Muscle layer of colon (tissue), 2 donors: Measurements from ENCODE around the gene FAM162A.
A peak's percentile ranks its signal among the peaks of the same experiment; 100 is the strongest.

Experiments
- H3K27ac ChIP-seq: one replicate; pipeline ENCODE4 v1.7.0; 2013; ENCODE audit warnings: low read depth, mild to moderate bottlenecking, low read length, moderate library complexity
- H3K27me3 ChIP-seq, 2 donors: one replicate each; pipeline ENCODE4 v1.7.0; 2013; ENCODE audit warnings: low read length in 2 of 2, mild to moderate bottlenecking in 2 of 2; ENCODE audit not compliant: insufficient read depth in 2 of 2, control insufficient read depth in 1 of 2
- H3K36me3 ChIP-seq: one replicate; pipeline ENCODE4 v1.7.0; 2013; ENCODE audit warnings: mild to moderate bottlenecking, low read length; ENCODE audit not compliant: insufficient read depth
- H3K4me1 ChIP-seq: one replicate; pipeline ENCODE4 v1.7.0; 2013; ENCODE audit warnings: mild to moderate bottlenecking, low read length; ENCODE audit not compliant: insufficient read depth
- H3K4me3 ChIP-seq, 2 donors: one replicate each; pipeline ENCODE4 v1.7.0; 2013; ENCODE audit warnings: low read length in 2 of 2, low read depth in 1 of 2, mild to moderate bottlenecking in 1 of 2, moderate library complexity in 1 of 2
- H3K9ac ChIP-seq: one replicate; pipeline ENCODE4 v1.7.0; 2013; ENCODE audit warnings: low read length
- H3K9me3 ChIP-seq: one replicate; pipeline ENCODE4 v1.7.0; 2013; ENCODE audit warnings: mild to moderate bottlenecking, low read length
- donor health status: abdominal sarcoma.
- donor health status: Adenocarcinoma of cecum.

Gene FAM162A

GRCh38 chr3:122383771-122384697, at the start of gene FAM162A:
Gene FAM162A (plus strand): TSS chr3:122384182. CDS start chr3:122384266, 84 bp downstream.
- Histone ChIP-seq H3K4me3 (peak within 1 kb of the TSS; percentile 57 to 83), H3K27me3 (no peaks in the 10 kb centered on the region), H3K4me1 (peaks cover 18% of the 10 kb centered on the region)

GRCh38 chr3:122342803-122343202, 41.2 kb upstream of the FAM162A start:
- Histone ChIP-seq H3K27ac (no peak overlapping the region), H3K9ac (no peak overlapping the region), H3K4me3 (no peak overlapping the region), H3K9me3 (no peaks in the 10 kb centered on the region), H3K4me1 (no peaks in the 10 kb centered on the region), H3K36me3 (no peaks in the 10 kb centered on the region), H3K27me3 (no peaks in the 10 kb centered on the region)

More at GRCh38 chr3:122383771-122384697, at the start of gene FAM162A:
- Histone ChIP-seq H3K36me3 (peaks cover 19% of the 10 kb centered on the region), H3K9me3 (no peaks in the 10 kb centered on the region), H3K27ac (peak within 1 kb of the TSS; percentile 98), H3K9ac (peak within 1 kb of the TSS; percentile 79)

GRCh38 chr3:122343654-122344053, 40.3 kb upstream of the FAM162A start:
- no peaks in the 10 kb centered on the region for H3K36me3 ChIP-seq
- H3K9me3 ChIP-seq, result no peaks in the 10 kb centered on the region
- no peaks in the 10 kb centered on the region for H3K27me3 ChIP-seq
- no peak overlapping the region for H3K4me3 ChIP-seq
- H3K27ac ChIP-seq, result no peak overlapping the region
- H3K9ac ChIP-seq, result no peak overlapping the region
- no peaks in the 10 kb centered on the region for H3K4me1 ChIP-seq

GRCh38 chr3:122349171-122349570, 34.8 kb upstream of the FAM162A start:
- Histone ChIP-seq H3K9me3 (no peaks in the 10 kb centered on the region), H3K4me3 (no peak overlapping the region), H3K27me3 (no peaks in the 10 kb centered on the region), H3K27ac (no peak overlapping the region), H3K4me1 (no peaks in the 10 kb centered on the region), H3K36me3 (no peaks in the 10 kb centered on the region), H3K9ac (no peak overlapping the region)

GRCh38 chr3:122350814-122351418, 33.1 kb upstream of the FAM162A start:
- Histone ChIP-seq H3K27ac (no peak overlapping the region), H3K9me3 (no peaks in the 10 kb centered on the region), H3K27me3 (no peaks in the 10 kb centered on the region), H3K9ac (no peak overlapping the region), H3K36me3 (no peaks in the 10 kb centered on the region), H3K4me1 (no peaks in the 10 kb centered on the region), H3K4me3 (no peak overlapping the region)

GRCh38 chr3:122351612-122352011, 32.4 kb upstream of the FAM162A start:
- Histone ChIP-seq H3K4me1 (no peaks in the 10 kb centered on the region), H3K27ac (no peak overlapping the region), H3K9ac (no peak overlapping the region), H3K9me3 (no peaks in the 10 kb centered on the region), H3K4me3 (no peak overlapping the region), H3K36me3 (no peaks in the 10 kb centered on the region), H3K27me3 (no peaks in the 10 kb centered on the region)

GRCh38 chr3:122353215-122353614, 30.8 kb upstream of the FAM162A start:
- H3K4me3 ChIP-seq, result no peak overlapping the region
- no peaks in the 10 kb centered on the region for H3K36me3 ChIP-seq
- no peaks in the 10 kb centered on the region for H3K27me3 ChIP-seq
- no peaks in the 10 kb centered on the region for H3K4me1 ChIP-seq
- no peak overlapping the region for H3K27ac ChIP-seq
- H3K9ac ChIP-seq, result no peak overlapping the region
- H3K9me3 ChIP-seq, result no peaks in the 10 kb centered on the region

- H3K27ac ChIP-seq, result no peak overlapping the region
These were observed 30.0 kb upstream of the FAM162A start for GRCh38 chr3:122353893-122354401.

GRCh38 chr3:122355612-122356011, 28.4 kb upstream of the FAM162A start:
- H3K9me3 ChIP-seq, result no peaks in the 10 kb centered on the region
- H3K9ac ChIP-seq, result no peak overlapping the region
- no peaks in the 10 kb centered on the region for H3K27me3 ChIP-seq
- H3K36me3 ChIP-seq, result peaks cover 9% of the 10 kb centered on the region
- H3K27ac ChIP-seq, result no peak overlapping the region
- no peak overlapping the region for H3K4me3 ChIP-seq
- no peaks in the 10 kb centered on the region for H3K4me1 ChIP-seq

More at GRCh38 chr3:122353893-122354401, 30.0 kb upstream of the FAM162A start:
- H3K9me3 ChIP-seq, result no peaks in the 10 kb centered on the region
- no peak overlapping the region for H3K4me3 ChIP-seq
- no peaks in the 10 kb centered on the region for H3K27me3 ChIP-seq
- peaks cover 7% of the 10 kb centered on the region for H3K36me3 ChIP-seq
- H3K4me1 ChIP-seq, result no peaks in the 10 kb centered on the region
- H3K9ac ChIP-seq, result no peak overlapping the region

GRCh38 chr3:122356402-122356801, 27.6 kb upstream of the FAM162A start:
- H3K36me3 ChIP-seq, result peaks cover 9% of the 10 kb centered on the region
- H3K27me3 ChIP-seq, result no peaks in the 10 kb centered on the region
- H3K27ac ChIP-seq, result no peak overlapping the region
- H3K4me1 ChIP-seq, result no peaks in the 10 kb centered on the region
- H3K9me3 ChIP-seq, result no peaks in the 10 kb centered on the region
- no peak overlapping the region for H3K9ac ChIP-seq
- no peak overlapping the region for H3K4me3 ChIP-seq

GRCh38 chr3:122357828-122358702, 25.9 kb upstream of the FAM162A start:
- Histone ChIP-seq H3K9ac (no peak overlapping the region), H3K36me3 (peaks cover 21% of the 10 kb centered on the region)

More at GRCh38 chr3:122357828-122358702, 25.9 kb upstream of the FAM162A start:
- Histone ChIP-seq H3K4me1 (no peaks in the 10 kb centered on the region), H3K27ac (no peak overlapping the region), H3K27me3 (no peaks in the 10 kb centered on the region), H3K4me3 (no peak overlapping the region), H3K9me3 (no peaks in the 10 kb centered on the region)
